ENCODE data around the gene ALOX12B.
A peak's percentile ranks its signal among the peaks of the same experiment; 100 is the strongest.
"Not testable (repeated sequence)": the region's sequence is repeated elsewhere in the genome, so short reads cannot be mapped to it uniquely, and the experiment has no call there.

The ALOX12B gene

GRCh38 chr17:8118769-8119580, 31.5 kb upstream of the ALOX12B start:
- DNase-seq (ENCODE audit: low read depth in 2 of 2, low spot score in 1 of 2) = peak; percentile 61 to 66

- DNase-seq (ENCODE audit: low read depth in 2 of 2, low spot score in 1 of 2) = no peak
Observed at GRCh38 chr17:8117980-8118768, 30.7 kb upstream of the ALOX12B start, which contains the start of gene ALOXE3. Gene ALOXE3 (minus strand): TSS chr17:8118514. CDS start chr17:8117990, 524 bp downstream.

GRCh38 chr17:8117367-8117979, 30.0 kb upstream of the ALOX12B start:
- DNase-seq (ENCODE audit: low read depth in 2 of 2, low spot score in 1 of 2) = no peak

GRCh38 chr17:8116776-8117175, 29.3 kb upstream of the ALOX12B start:
- DNase-seq (ENCODE audit: low read depth in 2 of 2, low spot score in 1 of 2) = no peak

GRCh38 chr17:8110907-8111306, 23.4 kb upstream of the ALOX12B start:
- DNase-seq (ENCODE audit: low read depth in 2 of 2, low spot score in 1 of 2) = no peak

- no peak for DNase-seq (ENCODE audit: low read depth in 2 of 2, low spot score in 1 of 2)
Observed at GRCh38 chr17:8110456-8110804, 22.9 kb upstream of the ALOX12B start.

GRCh38 chr17:8109661-8110455, 22.3 kb upstream of the ALOX12B start:
- DNase-seq (ENCODE audit: low read depth in 2 of 2, low spot score in 1 of 2) = peak in 1 of 2 donors; percentile 64

- DNase-seq (ENCODE audit: low read depth in 2 of 2, low spot score in 1 of 2) = no peak
Observed at GRCh38 chr17:8108972-8109660, 21.6 kb upstream of the ALOX12B start.

GRCh38 chr17:8106980-8107379, 19.5 kb upstream of the ALOX12B start:
- DNase-seq (ENCODE audit: low read depth in 2 of 2, low spot score in 1 of 2) = not testable (repeated sequence)

- no peak for DNase-seq (ENCODE audit: low read depth in 2 of 2, low spot score in 1 of 2)
Observed at GRCh38 chr17:8105957-8106398, 18.5 kb upstream of the ALOX12B start.

GRCh38 chr17:8104911-8105310, 17.4 kb upstream of the ALOX12B start:
- no peak for DNase-seq (ENCODE audit: low read depth in 2 of 2, low spot score in 1 of 2)

GRCh38 chr17:8103549-8103948, 16.0 kb upstream of the ALOX12B start:
- DNase-seq (ENCODE audit: low read depth in 2 of 2, low spot score in 1 of 2) = no peak

- DNase-seq (ENCODE audit: low read depth in 2 of 2, low spot score in 1 of 2) = no peak
Observed at GRCh38 chr17:8101721-8102120, 14.2 kb upstream of the ALOX12B start.

GRCh38 chr17:8100763-8101162, 13.2 kb upstream of the ALOX12B start:
- no peak for DNase-seq (ENCODE audit: low read depth in 2 of 2, low spot score in 1 of 2)

GRCh38 chr17:8100111-8100510, 12.6 kb upstream of the ALOX12B start:
- DNase-seq (ENCODE audit: low read depth in 2 of 2, low spot score in 1 of 2) = no peak

- DNase-seq (ENCODE audit: low read depth in 2 of 2, low spot score in 1 of 2) = no peak
Observed at GRCh38 chr17:8096541-8096940, 9.0 kb upstream of the ALOX12B start.

GRCh38 chr17:8095361-8095760, 7.8 kb upstream of the ALOX12B start:
- DNase-seq (ENCODE audit: low read depth in 2 of 2, low spot score in 1 of 2) = no peak

- DNase-seq (ENCODE audit: low read depth in 2 of 2, low spot score in 1 of 2) = no peak
Observed at GRCh38 chr17:8091033-8091687, 3.6 kb upstream of the ALOX12B start.

GRCh38 chr17:8089728-8090127, 2.2 kb upstream of the ALOX12B start:
- no peak for DNase-seq (ENCODE audit: low read depth in 2 of 2, low spot score in 1 of 2)

GRCh38 chr17:8087952-8088230, 375 bp upstream of the ALOX12B start:
- no peak for DNase-seq (ENCODE audit: low read depth in 2 of 2, low spot score in 1 of 2)

Data from stimulated activated CD8-positive, alpha-beta memory T cell treated with anti-CD3 and anti-CD28 coated beads, Interleukin-4, amount 100 ng/mL, for 1 hour (primary cell).